H9 (cell line): Measurements from ENCODE around the gene ADAMTS18. TPM values are rescaled to one million over a fixed set of nuclear protein-coding genes. Genes with fewer than 3 reads are reported as not detected.

Experiments used
- DNase-seq: peaks from one replicate; pipeline ENCODE4 v3.0.0-alpha.2; 2017
- H2AFZ ChIP-seq: one replicate; pipeline ENCODE4 v1.6.1; 2013; ENCODE audit warnings: mild to moderate bottlenecking, low read length, control low read depth, moderate library complexity
- H2AK5ac ChIP-seq: 2 replicates; pipeline ENCODE4 v1.6.1; 2013; ENCODE audit warnings: low read length, control low read depth, mixed read lengths; ENCODE audit not compliant: insufficient read length
- H2BK120ac ChIP-seq: one replicate; pipeline ENCODE4 v1.6.1; 2013; ENCODE audit warnings: low read depth, mild to moderate bottlenecking, low read length, control low read depth, inconsistent platforms; ENCODE audit not compliant: poor library complexity, severe bottlenecking
- H2BK12ac ChIP-seq: 2 replicates; pipeline ENCODE4 v1.6.1; 2013; ENCODE audit warnings: low read length, control low read depth, mixed read lengths, low read depth; ENCODE audit not compliant: insufficient read length
- H2BK15ac ChIP-seq: 2 replicates; pipeline ENCODE4 v1.6.1; 2013; ENCODE audit warnings: low read depth, low read length, control low read depth
- H2BK20ac ChIP-seq: one replicate; pipeline ENCODE4 v1.6.1; 2013; ENCODE audit warnings: low read depth, mild to moderate bottlenecking, low read length, control low read depth, inconsistent platforms; ENCODE audit not compliant: poor library complexity, severe bottlenecking
- H2BK5ac ChIP-seq: 2 replicates; pipeline ENCODE4 v1.6.1; 2013; ENCODE audit warnings: low read length, control low read depth, mixed read lengths; ENCODE audit not compliant: insufficient read length
- H3K14ac ChIP-seq: 2 replicates; pipeline ENCODE4 v1.6.1; 2013; ENCODE audit warnings: low read length, control low read depth; ENCODE audit not compliant: insufficient read depth
- H3K18ac ChIP-seq: 2 replicates; pipeline ENCODE4 v1.6.1; 2013; ENCODE audit warnings: low read depth, mild to moderate bottlenecking, mixed read lengths, low read length, control low read depth; ENCODE audit not compliant: insufficient read length
- H3K23ac ChIP-seq: 2 replicates; pipeline ENCODE4 v1.6.1; 2013; ENCODE audit warnings: low read length, control low read depth, mixed read lengths, low read depth; ENCODE audit not compliant: insufficient read length
- H3K23me2 ChIP-seq: 2 replicates; pipeline ENCODE4 v1.6.1; 2013; ENCODE audit warnings: low read depth, mild to moderate bottlenecking, mixed read lengths, low read length, control low read depth; ENCODE audit not compliant: insufficient read length, poor library complexity, severe bottlenecking
- H3K27ac ChIP-seq: 2 replicates; pipeline ENCODE4 v1.5.1; 2013; ENCODE audit warnings: low read length, control low read depth, mixed read lengths, low read depth; ENCODE audit not compliant: insufficient read length
- H3K27me3 ChIP-seq: 2 replicates; pipeline ENCODE4 v1.6.1; 2013; ENCODE audit warnings: low read length, control low read depth, inconsistent platforms; ENCODE audit not compliant: insufficient read depth
- H3K4ac ChIP-seq: 2 replicates; pipeline ENCODE4 v1.6.1; 2013; ENCODE audit warnings: low read depth, mild to moderate bottlenecking, control low read depth, inconsistent platforms, low read length, moderate library complexity
- H3K4me1 ChIP-seq: 2 replicates; pipeline ENCODE4 v1.6.1; 2013; ENCODE audit warnings: low read length, control low read depth, inconsistent platforms; ENCODE audit not compliant: insufficient read depth
- H3K4me2 ChIP-seq: 2 replicates; pipeline ENCODE4 v1.6.1; 2013; ENCODE audit warnings: low read length, control low read depth, mixed read lengths; ENCODE audit not compliant: insufficient read length, insufficient read depth
- H3K56ac ChIP-seq: 2 replicates; pipeline ENCODE4 v1.6.1; 2013; ENCODE audit warnings: low read depth, mild to moderate bottlenecking, mixed read lengths, low read length, control low read depth; ENCODE audit not compliant: insufficient read length
- H3K79me1 ChIP-seq: 2 replicates; pipeline ENCODE4 v1.6.1; 2013; ENCODE audit warnings: low read depth, mild to moderate bottlenecking, moderate library complexity, low read length, control low read depth, inconsistent platforms; ENCODE audit not compliant: insufficient read depth, poor library complexity, severe bottlenecking
- H3K79me2 ChIP-seq: 2 replicates; pipeline ENCODE4 v1.6.1; 2013; ENCODE audit warnings: low read length, control low read depth, inconsistent platforms; ENCODE audit not compliant: insufficient read depth
- H3K9ac ChIP-seq: 2 replicates; pipeline ENCODE4 v1.6.1; 2013; ENCODE audit warnings: low read length, control low read depth, mixed read lengths; ENCODE audit not compliant: insufficient read length; ENCODE audit errors: extremely low read depth
- H3K9me3 ChIP-seq: one replicate; pipeline ENCODE4 v1.6.1; 2013; ENCODE audit warnings: low read depth, low read length, inconsistent platforms; ENCODE audit not compliant: control insufficient read depth
- H3T11ph ChIP-seq: one replicate; pipeline ENCODE4 v1.6.1; 2013; ENCODE audit warnings: mild to moderate bottlenecking, low read length, control low read depth, inconsistent platforms
- H4K20me1 ChIP-seq: one replicate; pipeline ENCODE4 v1.6.1; 2013; ENCODE audit not compliant: control insufficient read depth, insufficient read length, insufficient read depth
- H4K5ac ChIP-seq: 2 replicates; pipeline ENCODE4 v1.6.1; 2013; ENCODE audit warnings: low read depth, mild to moderate bottlenecking, mixed read lengths, low read length, control low read depth; ENCODE audit not compliant: insufficient read length
- H4K8ac ChIP-seq: replicated peaks from 2 replicates; pipeline ENCODE4 v1.6.1; 2013; ENCODE audit warnings: low read length, control low read depth, mixed read lengths, low read depth; ENCODE audit not compliant: insufficient read length
- H4K91ac ChIP-seq: 2 replicates; pipeline ENCODE4 v1.6.1; 2013; ENCODE audit warnings: low read depth, mild to moderate bottlenecking, moderate library complexity, mixed read lengths, low read length, control low read depth; ENCODE audit not compliant: insufficient read length
- H3K27ac Mint-ChIP-seq, 3 experiments: 2 replicates in 2 of 3; 3 replicates in 1 of 3; pipeline ENCODE4 v1.8.0; 2020 to 2021; ENCODE audit warnings: mixed read lengths in 3 of 3, mild to moderate bottlenecking in 1 of 3, moderate library complexity in 1 of 3
- H3K27me3 Mint-ChIP-seq: 2 replicates; pipeline ENCODE4 v1.8.0; 2021; ENCODE audit warnings: low read depth, mild to moderate bottlenecking, moderate library complexity, mixed read lengths
- H3K36me3 Mint-ChIP-seq, 3 experiments: 2 replicates in 2 of 3; 3 replicates in 1 of 3; pipeline ENCODE4 v1.8.0; 2020 to 2021; ENCODE audit warnings: low read depth in 3 of 3, mixed read lengths in 3 of 3; ENCODE audit not compliant: insufficient read depth in 1 of 3
- H3K4me1 Mint-ChIP-seq, 2 experiments: 2 replicates each; pipeline ENCODE4 v1.8.0; 2020; ENCODE audit warnings: mixed read lengths in 2 of 2
- H3K4me3 Mint-ChIP-seq, 2 experiments: 2 replicates in 1 of 2; 3 replicates in 1 of 2; pipeline ENCODE4 v1.8.0; 2020 to 2021; ENCODE audit warnings: mild to moderate bottlenecking in 2 of 2, mixed read lengths in 2 of 2, moderate library complexity in 1 of 2
- H3K9me3 Mint-ChIP-seq, 2 experiments: 2 replicates in 1 of 2; 3 replicates in 1 of 2; pipeline ENCODE4 v1.8.0; 2020; ENCODE audit warnings: mild to moderate bottlenecking in 2 of 2, mixed read lengths in 2 of 2, moderate library complexity in 1 of 2
- WGBS: extraction: QIAGEN DNeasy Blood & Tissue Kit; methylation state at CpG from one replicate; pipeline ENCODE4 v1.1.7; 2013; ENCODE audit warnings: missing lambda C conversion rate, low lambda C conversion rate, mixed read lengths; ENCODE audit not compliant: insufficient read length; ENCODE audit errors: extremely low coverage; 5-methylcytosine and 5-hydroxymethylcytosine counted together
- total RNA-seq: library from RNA; stranded (reverse); gene quantifications from 2 replicates; pipeline ENCODE4 v1.2.1, GENCODE V29; 2021
- TF ChIP-seq, protein P1 (sequence below): fragments of 200-600 bp; sonication (generic); conservative IDR thresholded peaks from 3 replicates; pipeline ENCODE4 v1.8.0; 2021; ENCODE audit warnings: antibody characterized with exemption, mild to moderate bottlenecking

Gene ADAMTS18
- total RNA-seq, 1 experiment from 2014 or later: 0.07 TPM

DNA sequence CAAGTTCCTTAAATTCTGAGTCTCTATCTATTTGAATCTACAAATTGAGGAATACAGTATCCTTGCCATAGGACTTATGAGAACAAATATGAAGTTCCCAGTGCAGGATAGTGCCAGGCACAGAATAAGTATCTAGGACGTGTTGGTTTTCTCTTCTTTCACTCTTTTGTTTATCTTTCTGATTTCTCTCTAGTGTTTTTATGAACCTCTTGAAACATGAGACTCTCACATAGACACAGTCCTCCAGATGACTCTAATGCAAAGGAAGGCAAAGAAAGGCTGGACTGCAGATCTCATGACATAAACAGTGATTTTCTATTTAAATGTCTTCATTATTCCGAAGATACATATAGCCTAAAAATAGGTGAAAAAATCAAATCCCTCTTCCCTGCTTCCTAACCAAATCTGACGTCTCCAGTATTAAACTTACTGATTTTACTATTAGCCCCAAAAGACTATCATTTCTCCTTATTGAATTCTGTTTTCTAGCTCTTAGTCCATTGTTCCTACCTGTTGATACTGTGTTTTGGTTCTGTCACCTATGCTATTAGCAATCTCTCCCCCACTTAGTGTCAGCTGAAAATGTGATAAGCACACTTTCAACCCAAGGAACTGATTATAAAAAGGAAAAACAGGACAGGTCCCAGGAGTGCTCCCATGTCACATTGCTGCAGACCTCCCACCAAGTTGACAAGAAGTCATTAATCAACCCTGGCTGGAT lies 24.9 kb upstream of the ADAMTS18 start:
- no peak overlapping the region for H3K27ac Mint-ChIP-seq
- H4K8ac ChIP-seq: no peak overlapping the region
- no peak overlapping the region for H2BK12ac ChIP-seq
- H3K79me1 ChIP-seq: no peaks in the 10 kb centered on the region
- H3K56ac ChIP-seq: no peak overlapping the region
- H3K23ac ChIP-seq: no peak overlapping the region
- no peak overlapping the region for H2BK5ac ChIP-seq
- TF ChIP-seq, protein P1, sequence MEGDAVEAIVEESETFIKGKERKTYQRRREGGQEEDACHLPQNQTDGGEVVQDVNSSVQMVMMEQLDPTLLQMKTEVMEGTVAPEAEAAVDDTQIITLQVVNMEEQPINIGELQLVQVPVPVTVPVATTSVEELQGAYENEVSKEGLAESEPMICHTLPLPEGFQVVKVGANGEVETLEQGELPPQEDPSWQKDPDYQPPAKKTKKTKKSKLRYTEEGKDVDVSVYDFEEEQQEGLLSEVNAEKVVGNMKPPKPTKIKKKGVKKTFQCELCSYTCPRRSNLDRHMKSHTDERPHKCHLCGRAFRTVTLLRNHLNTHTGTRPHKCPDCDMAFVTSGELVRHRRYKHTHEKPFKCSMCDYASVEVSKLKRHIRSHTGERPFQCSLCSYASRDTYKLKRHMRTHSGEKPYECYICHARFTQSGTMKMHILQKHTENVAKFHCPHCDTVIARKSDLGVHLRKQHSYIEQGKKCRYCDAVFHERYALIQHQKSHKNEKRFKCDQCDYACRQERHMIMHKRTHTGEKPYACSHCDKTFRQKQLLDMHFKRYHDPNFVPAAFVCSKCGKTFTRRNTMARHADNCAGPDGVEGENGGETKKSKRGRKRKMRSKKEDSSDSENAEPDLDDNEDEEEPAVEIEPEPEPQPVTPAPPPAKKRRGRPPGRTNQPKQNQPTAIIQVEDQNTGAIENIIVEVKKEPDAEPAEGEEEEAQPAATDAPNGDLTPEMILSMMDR: no peak
- H2BK120ac ChIP-seq: no peak overlapping the region
- no peak overlapping the region for H3K14ac ChIP-seq
- no peak overlapping the region for H3K4ac ChIP-seq
- no peak overlapping the region for H3T11ph ChIP-seq
- no peaks in the 10 kb centered on the region for H4K20me1 ChIP-seq
- no peak overlapping the region for H4K91ac ChIP-seq
- WGBS: no CpG with 5 or more reads among the region's 3 CpGs
- H3K4me3 Mint-ChIP-seq: no peak overlapping the region
- no peaks in the 10 kb centered on the region for H3K9me3 Mint-ChIP-seq
- no peak overlapping the region for H2AK5ac ChIP-seq
- H3K27ac ChIP-seq: no peak overlapping the region
- H2AFZ ChIP-seq: no peak overlapping the region
- no peak overlapping the region for H4K5ac ChIP-seq
- no peaks in the 10 kb centered on the region for H3K23me2 ChIP-seq
- H3K4me1 ChIP-seq: no peaks in the 10 kb centered on the region; the same call in 1 of the 2 replicates
- H3K9ac ChIP-seq: no peak overlapping the region
- no peaks in the 10 kb centered on the region for H3K9me3 ChIP-seq
- no peak overlapping the region for H3K4me2 ChIP-seq
- no peaks in the 10 kb centered on the region for H3K36me3 Mint-ChIP-seq
- H2BK20ac ChIP-seq: no peak overlapping the region
- no peaks in the 10 kb centered on the region for H3K79me2 ChIP-seq
- H3K27me3 Mint-ChIP-seq: peaks cover 4% of the 10 kb centered on the region; the same call in 1 of the 2 replicates
- no peak overlapping the region for H3K18ac ChIP-seq
- no peak for DNase-seq
- H3K27me3 ChIP-seq: no peaks in the 10 kb centered on the region
- peaks cover 9 to 11% of the 10 kb centered on the region in 2 experiments for H3K4me1 Mint-ChIP-seq
- H2BK15ac ChIP-seq: no peak overlapping the region
